NOMO-1 (cell line): Measurements from ENCODE around the gene RERE.

ENCODE experiments used
- DNase-seq, 2 experiments: peaks; one replicate each; lab custom pipeline; 2025; ENCODE audit not compliant: unreplicated experiment in 2 of 2; lab: John Stamatoyannopoulos, UW

RERE gene

DNA sequence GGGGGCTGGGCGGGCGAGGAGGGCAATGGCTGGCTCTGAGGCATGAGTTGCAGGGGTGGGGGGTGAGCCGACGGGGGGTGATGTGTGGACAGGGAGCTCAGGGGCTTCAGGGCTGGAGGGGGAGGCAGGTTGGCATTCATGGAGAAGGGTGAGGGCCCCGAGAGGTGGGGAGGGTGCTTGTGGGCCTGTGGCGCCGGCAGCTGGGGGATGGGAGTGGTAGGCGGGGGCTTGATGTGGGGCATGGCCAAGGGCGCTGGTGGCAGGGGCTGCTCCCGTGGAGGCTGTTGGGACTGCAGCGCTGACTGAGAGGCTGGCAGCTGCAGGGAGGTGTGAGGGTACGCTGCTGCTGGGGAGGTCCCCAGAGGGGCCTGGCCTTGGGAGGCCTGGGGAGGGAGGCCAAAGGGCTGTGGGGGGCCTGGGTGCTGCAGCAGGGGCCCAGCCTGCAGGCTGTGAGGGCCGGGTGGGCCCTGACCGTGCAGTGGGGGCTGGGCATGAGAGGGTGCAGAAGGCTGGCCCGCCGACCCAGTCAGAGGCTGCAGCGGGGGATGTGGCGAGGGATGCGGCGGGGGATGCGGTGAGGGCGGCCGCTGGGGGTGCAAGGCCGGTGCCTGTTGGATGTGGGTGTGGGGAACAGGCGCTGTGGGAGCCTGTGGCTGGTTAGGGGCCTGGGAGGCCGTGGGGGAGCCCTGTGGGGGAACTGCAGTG, 456.8 kb downstream of the RERE start:
- DNase-seq, result no peak

GRCh38 chr1:8359617-8360481, 457.6 kb downstream of the RERE start:
- no peak for DNase-seq

GRCh38 chr1:8358897-8359616, 458.4 kb downstream of the RERE start:
- no peak for DNase-seq

GRCh38 chr1:8358241-8358896, 459.1 kb downstream of the RERE start:
- no peak for DNase-seq

DNA sequence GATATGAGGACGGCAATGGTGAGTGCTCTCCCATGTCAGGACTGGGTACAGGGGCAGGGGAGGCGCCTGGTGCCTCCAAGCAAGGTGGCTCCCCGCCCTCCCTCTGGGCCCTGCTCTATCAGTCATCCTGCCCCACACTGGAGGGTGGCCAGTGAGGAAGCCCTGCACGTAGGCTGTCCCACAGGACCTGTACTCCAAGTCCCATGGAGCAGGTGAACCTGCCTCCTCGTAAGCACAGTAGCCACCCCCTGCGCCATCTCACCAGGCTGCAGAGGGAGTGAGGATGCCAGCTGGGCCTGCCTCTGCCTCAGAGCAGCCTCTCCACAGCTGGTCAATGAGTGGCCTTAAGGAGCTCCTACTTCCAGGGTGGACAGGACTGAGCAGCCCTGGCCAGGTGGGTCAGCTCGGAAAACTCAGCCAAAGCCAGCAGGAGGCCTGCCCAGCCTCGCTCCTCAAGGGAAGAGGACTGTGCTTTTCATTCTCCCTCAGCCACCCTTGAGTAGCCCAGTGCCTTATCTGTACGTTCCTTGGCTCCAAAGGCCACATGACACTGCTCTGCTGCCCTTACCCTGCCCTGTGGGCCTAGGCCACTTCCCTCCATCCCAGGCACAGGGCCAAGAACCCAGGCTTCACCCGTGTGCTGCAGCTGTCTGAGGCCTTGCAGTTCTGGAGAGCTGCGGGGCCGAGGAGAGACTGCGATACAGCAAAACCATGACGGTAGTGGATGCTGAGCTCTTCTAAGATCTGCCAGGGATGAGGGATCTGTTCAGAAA, 459.9 kb downstream of the RERE start:
- DNase-seq, result no peak

- DNase-seq, result no peak
These were observed 460.9 kb downstream of the RERE start for GRCh38 chr1:8356256-8357209.

DNA sequence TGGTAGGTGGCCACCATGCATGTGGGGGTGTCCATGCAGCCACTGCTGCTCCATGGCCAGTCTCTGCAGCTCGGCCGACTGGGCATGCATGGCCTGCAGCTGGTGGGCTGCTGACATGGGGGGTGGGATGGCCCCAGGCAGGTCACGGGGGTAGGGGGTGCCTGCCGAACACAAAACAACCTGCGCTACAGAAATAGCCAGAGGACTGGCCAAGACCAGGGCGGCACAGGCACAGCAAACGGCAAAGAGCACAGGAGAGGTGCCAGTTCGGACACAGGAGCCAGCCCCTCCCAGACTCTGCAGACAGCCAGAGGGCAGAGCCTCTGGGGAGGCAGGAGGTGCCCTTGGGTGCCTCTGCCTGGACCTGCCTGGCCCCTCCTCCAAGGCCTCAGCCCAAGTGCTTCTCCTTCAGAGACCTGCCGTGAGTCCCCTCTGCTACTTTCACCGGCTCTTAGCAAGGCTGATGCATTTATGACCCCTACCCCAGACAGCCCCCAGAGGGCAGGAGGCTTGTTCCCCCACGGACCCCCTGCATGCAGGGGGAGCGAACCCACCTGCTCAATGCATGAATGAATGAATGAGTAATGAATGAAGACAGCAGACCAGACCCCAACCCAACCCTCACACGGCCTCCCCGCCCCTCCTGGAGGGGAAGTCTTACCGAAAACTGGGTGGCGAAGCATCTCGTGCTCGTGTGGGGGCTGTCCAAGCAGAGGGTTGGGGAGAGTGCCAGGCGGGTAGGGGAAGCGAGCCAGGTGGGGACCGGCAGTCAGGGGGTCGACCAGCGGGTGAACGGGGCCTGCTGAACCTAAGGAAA, 461.8 kb downstream of the RERE start:
- DNase-seq, result no peak

DNA sequence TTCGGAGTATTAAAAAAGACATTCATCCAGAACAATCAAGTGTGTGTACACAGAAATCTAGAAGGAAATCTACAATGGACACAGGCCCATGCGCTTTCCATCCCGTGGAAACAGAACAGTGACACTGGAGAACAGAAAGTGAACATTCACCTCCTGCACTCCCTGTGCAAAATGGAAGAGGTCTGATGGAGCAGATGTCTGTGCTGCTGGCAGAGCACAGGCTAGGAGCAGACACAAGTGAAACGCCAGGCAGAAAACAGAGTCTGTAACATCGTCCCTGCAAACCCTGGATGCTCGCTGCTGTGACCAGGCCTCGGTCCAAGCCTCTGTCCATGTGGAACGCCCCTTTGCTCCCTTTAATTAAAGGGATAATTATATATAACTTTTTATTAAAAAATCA, 463.4 kb downstream of the RERE start:
- no peak for DNase-seq

DNA sequence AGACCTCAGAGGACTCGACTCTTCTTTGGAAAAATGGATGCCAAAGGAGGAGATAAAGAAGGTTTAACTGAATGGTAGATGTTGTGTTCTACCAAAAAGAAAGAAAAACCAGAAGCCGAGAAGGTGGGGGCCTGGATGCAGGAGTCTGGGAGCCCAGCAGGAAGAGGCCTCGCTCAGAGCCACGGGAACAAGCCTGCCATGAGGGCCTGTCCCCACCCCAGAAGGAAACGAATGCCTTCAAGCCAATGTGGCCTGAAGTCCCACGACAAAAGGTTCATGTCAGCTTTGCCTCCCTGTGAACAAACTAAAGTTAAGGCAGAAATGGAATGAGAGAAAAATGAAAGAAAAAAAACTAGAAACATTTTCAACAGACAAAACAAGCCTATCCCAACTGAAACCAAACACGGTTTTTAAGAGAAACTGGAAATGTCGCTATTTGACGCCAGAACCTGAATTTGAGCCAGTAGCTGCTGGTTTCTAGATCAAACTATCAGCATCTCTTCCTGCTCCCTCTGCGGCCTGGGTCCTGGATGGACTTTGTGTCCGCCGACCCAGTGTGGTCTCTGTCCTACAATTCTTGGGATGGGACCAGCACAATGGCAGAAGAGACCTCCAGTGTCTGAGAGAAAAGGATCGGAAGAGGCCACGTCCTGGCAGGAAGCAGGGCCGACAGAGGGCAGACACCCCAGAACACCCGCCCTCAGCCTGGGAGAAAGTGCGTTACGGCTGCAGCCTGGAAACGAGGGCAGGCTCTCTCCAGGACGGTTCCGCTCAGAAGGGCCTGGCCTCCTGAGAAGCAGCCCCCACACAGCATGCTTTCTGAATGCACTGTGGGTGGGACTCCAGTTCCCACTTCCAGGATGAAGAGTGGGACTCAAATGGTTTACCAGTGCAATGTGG, 464.3 kb downstream of the RERE start:
- DNase-seq, result no peak

DNA sequence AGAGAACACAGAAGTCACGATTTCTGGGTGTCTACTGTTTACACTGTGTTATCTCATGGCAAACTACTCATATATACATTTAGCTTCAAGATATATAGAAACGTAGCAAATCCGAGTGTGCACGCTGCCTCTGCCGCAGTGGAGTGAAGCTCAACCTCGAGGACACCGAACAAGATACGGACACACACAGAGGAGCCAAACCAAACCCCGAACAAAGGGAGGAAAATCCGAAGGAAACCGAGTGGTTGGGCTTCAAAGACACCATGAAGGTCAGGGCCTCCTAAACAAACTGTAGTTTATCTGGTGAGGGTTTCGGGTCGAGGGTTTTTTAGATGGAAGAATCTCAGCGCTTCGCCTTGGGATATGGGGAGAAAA, 465.0 kb downstream of the RERE start:
- DNase-seq, result no peak

- no peak for DNase-seq
These were observed 465.6 kb downstream of the RERE start for GRCh38 chr1:8351693-8352470.

- no peak for DNase-seq
These were observed 466.3 kb downstream of the RERE start for GRCh38 chr1:8350914-8351684.

DNA sequence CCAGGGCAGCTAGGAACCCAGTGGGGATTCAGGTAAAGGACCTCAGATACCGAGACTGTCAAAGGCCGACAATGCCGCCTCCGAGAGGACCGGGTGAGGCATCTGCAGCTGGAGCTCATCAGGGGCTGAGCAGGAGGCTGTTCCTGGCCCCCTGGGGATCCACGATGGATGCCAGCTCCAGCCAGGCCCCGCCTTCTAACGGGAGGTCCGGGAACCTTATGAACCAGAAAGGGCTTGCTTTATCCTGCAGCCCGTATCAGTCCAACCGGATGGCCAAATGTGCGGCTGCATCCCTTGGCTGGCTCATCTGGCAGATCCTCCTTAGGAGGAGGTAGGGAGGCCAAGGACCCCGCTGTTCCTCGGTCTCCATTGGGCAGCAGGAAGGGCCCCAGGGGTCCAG, 467.5 kb downstream of the RERE start:
- no peak for DNase-seq

- DNase-seq, result no peak
These were observed 468.0 kb downstream of the RERE start for GRCh38 chr1:8349473-8349865.

DNA sequence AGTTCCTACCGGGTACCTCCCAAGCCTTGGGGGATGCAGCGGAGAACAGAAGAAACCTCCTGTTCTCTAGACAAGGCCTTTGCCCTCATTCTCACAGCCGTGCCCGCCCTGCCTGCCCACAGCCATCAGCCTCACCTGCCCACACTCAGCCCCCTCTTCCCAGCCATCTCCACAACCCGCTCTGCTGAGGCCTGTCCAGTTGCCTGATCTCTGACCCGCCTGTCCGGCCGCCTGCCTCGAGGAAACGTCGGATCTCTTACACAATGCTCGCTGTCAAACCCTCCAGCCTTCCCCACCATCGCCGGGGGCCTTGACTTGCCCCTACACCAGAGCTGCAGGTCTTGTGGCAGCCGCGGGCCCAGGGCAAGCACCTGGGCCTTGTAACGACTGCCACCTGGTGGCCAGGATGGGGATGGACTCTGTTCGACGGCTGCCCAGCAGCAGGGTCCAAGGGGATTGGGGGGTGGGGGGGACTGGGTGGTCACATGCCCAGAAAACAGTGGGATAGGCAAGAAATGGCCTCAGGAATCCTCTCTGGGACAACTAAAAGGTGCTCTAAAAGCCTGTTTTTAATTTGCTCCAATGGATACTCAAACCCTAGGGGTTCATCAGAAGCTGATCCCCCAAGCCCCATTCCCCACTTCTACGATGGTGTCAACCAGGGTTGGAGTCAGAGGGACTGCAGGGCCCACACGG, 468.5 kb downstream of the RERE start:
- DNase-seq, result peak; percentile 16 to 71
